Measurements from ENCODE around the gene RAP1GAP2. TPM values are rescaled to one million over a fixed set of nuclear protein-coding genes. Genes with fewer than 3 reads are reported as not detected.

RAP1GAP2 gene
- total RNA-seq, 4 donors from 2014 or later = 0.85 to 2.4 (median 1.5) TPM

DNA sequence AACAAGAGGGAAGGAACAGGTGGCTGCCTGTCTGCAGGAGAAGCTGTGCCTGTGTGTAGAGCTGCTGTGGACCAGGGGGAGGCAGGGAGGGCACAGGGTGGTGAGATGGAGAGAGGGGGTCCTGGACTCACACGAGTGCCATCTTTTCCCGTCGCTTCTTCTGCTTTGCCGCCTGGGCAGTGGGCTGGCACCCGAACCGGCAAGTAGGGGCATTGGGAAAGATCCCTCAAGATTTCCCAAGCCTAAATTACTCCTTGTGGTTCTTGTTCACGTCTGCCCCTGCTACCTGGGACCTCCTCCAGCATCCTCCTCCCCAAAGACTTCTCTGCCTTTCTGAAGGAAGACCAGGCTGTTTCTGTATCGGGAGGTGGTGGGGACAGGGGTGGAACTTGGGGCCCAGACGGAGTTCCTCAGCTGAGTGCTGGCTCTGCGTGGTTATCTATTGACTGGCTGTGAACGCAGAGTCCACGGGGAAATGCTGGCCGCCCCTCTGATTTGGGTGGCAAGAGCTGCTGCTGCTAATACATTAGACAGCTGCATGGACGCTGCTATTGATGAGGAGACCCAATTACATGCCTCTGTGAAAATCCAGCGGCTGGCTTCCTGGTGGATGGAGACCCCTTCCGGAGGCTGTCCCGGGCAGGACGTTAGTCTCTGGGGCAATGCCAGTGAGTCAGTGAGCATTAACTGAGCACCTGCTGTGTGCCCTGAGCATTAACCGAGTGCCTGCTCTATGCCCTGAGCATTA, 152.7 kb downstream of the RAP1GAP2 start:
- H3K4me1 ChIP-seq = no peaks in the 10 kb centered on the region
- H3K36me3 ChIP-seq = no peaks in the 10 kb centered on the region
- in situ Hi-C loops (cut with MboI; ENCODE audit: low sequenced_read_pairs in 4 of 4) (no loop called here), intact Hi-C loops (cut with DNase I; ENCODE audit: low total_unique reads) (no loop called here)
- no peaks in the 10 kb centered on the region for H3K9me3 ChIP-seq
- H3K27me3 ChIP-seq = no peaks in the 10 kb centered on the region
- H3K27ac ChIP-seq = no peak overlapping the region
- TF ChIP-seq, protein P1, sequence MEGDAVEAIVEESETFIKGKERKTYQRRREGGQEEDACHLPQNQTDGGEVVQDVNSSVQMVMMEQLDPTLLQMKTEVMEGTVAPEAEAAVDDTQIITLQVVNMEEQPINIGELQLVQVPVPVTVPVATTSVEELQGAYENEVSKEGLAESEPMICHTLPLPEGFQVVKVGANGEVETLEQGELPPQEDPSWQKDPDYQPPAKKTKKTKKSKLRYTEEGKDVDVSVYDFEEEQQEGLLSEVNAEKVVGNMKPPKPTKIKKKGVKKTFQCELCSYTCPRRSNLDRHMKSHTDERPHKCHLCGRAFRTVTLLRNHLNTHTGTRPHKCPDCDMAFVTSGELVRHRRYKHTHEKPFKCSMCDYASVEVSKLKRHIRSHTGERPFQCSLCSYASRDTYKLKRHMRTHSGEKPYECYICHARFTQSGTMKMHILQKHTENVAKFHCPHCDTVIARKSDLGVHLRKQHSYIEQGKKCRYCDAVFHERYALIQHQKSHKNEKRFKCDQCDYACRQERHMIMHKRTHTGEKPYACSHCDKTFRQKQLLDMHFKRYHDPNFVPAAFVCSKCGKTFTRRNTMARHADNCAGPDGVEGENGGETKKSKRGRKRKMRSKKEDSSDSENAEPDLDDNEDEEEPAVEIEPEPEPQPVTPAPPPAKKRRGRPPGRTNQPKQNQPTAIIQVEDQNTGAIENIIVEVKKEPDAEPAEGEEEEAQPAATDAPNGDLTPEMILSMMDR (IDR thresholded peaks at IDR 0.05 in 4 of 5, conservative IDR thresholded peaks at IDR 0.05 in 1 of 5) = no peak
- TF ChIP-seq POLR2A (IDR thresholded peaks at IDR 0.05) = no peak
- ATAC-seq = no peak
- H3K4me3 ChIP-seq = no peak overlapping the region
- no peak for DNase-seq

DNA sequence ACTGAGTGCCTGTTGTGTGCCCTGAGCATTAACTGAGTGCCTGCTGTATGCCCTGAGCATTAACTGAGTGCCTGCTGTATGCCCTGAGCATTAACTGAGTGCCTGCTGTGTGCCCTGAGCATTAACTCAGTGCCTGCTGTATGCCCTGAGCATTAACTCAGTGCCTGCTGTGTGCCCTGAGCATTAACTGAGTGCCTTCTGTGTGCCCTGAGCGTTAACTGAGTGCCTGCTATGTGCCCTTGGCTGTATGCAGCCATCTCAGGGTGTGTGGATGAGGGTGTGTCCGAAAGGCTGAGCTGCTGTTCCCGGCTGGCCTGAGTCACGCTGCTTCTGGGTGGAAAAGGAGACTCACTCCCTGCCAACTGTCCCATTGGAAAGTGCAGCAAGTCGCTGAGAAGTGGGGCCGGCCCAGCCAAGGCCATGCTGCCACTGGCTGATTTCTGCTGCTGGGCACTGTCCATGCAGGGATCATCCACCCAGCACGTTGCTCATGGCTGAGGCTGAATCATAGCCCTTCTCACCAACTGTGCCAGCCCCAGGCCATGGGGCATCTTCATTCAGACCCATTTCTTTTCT, 153.3 kb downstream of the RAP1GAP2 start:
- Histone ChIP-seq H3K27me3 (no peaks in the 10 kb centered on the region), H3K9me3 (no peaks in the 10 kb centered on the region), H3K4me3 (no peak overlapping the region), H3K36me3 (no peaks in the 10 kb centered on the region), H3K27ac (no peak overlapping the region), H3K4me1 (no peaks in the 10 kb centered on the region)
- in situ Hi-C loops (cut with MboI; ENCODE audit: low sequenced_read_pairs in 4 of 4) = no loop called here
- DNase-seq (peak in 1 of 2 donors; percentile 30), ATAC-seq (peak in 1 of 2 donors; percentile 46)
- TF ChIP-seq POLR2A (IDR thresholded peaks at IDR 0.05) = no peak
- TF ChIP-seq, protein P1 (IDR thresholded peaks at IDR 0.05 in 4 of 5, conservative IDR thresholded peaks at IDR 0.05 in 1 of 5) = no peak
- intact Hi-C loops (cut with DNase I; ENCODE audit: low total_unique reads) = no loop called here

DNA sequence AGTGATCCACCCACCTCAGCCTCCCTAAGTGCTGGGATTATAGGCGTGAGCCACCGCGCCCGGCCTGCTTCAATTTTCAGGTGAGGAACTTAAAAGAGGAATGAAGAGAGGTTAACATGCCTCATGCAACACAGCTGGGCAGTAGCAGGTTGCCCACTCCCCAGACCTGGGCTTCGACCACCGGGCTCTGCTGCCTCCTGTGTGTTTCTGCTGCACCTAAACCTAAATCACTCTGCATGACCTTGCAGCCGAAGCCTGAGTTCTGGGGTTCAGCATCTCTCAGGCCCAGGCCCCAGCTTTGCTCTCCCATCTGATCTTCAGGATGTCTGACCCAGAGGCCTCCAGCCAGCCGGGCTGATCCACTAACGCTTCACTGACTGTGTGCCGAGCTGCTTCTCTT, 154.6 kb downstream of the RAP1GAP2 start:
- in situ Hi-C loops (cut with MboI; ENCODE audit: low sequenced_read_pairs in 4 of 4) (no loop called here), intact Hi-C loops (cut with DNase I; ENCODE audit: low total_unique reads) (no loop called here)
- no peaks in the 10 kb centered on the region for H3K4me1 ChIP-seq
- H3K4me3 ChIP-seq = no peak overlapping the region
- H3K27ac ChIP-seq = no peak overlapping the region
- no peaks in the 10 kb centered on the region for H3K27me3 ChIP-seq
- TF ChIP-seq, protein P1 (IDR thresholded peaks at IDR 0.05 in 4 of 5, conservative IDR thresholded peaks at IDR 0.05 in 1 of 5) = no peak
- no peak for TF ChIP-seq POLR2A (IDR thresholded peaks at IDR 0.05)
- ATAC-seq = no peak
- H3K9me3 ChIP-seq = no peaks in the 10 kb centered on the region
- DNase-seq = no peak
- no peaks in the 10 kb centered on the region for H3K36me3 ChIP-seq

DNA sequence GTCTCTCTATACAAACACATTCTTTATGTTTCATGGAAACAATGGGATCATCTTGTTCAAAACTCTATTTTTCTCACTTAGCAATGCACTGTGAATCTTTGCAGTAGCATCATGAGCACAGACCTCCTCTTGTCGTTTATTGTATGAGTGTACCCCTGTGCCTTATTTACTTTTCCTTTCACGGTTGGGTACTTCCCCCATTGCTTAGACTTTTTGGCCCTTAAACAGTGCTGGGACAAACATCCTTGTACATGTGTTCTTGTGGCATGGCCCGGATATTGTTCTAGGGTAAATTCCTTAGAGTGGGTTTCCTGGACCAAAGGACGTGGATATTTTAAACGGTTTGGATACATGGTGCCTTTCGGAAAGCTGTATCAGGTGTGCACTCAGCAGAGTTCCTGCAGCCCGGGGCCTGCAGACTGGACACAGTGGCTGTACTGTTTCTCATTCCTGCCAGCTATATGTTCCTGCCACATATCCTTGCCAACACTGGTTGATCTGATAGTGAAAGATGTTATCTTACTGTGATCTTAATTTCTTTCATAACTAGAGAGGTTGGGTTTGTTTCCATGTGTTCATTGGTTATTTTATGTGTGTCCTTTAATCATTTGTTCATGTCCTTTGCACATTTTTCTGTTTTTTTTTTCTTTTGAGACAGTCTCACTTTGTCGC, 156.1 kb downstream of the RAP1GAP2 start:
- TF ChIP-seq, protein P1 (IDR thresholded peaks at IDR 0.05 in 4 of 5, conservative IDR thresholded peaks at IDR 0.05 in 1 of 5) = no peak
- TF ChIP-seq POLR2A (IDR thresholded peaks at IDR 0.05) = no peak
- Histone ChIP-seq H3K4me3 (no peak overlapping the region), H3K9me3 (no peaks in the 10 kb centered on the region), H3K36me3 (no peaks in the 10 kb centered on the region), H3K27me3 (no peaks in the 10 kb centered on the region), H3K27ac (no peak overlapping the region), H3K4me1 (no peaks in the 10 kb centered on the region)
- intact Hi-C loops (cut with DNase I; ENCODE audit: low total_unique reads) = no loop called here
- no peak for ATAC-seq
- in situ Hi-C loops (cut with MboI; ENCODE audit: low sequenced_read_pairs in 4 of 4) = no loop called here
- DNase-seq = no peak

Data from gastrocnemius medialis (tissue), 4 donors.